K562 (cell line): ENCODE results near the gene LGR6. TPM values are rescaled to one million over a fixed set of nuclear protein-coding genes. Genes with fewer than 3 reads are reported as not detected.

ENCODE experiments used
- BRF1 ChIP-seq: IDR thresholded peaks from 3 replicates; pipeline ENCODE4 v1.6.1; 2011; ENCODE audit warnings: borderline replicate concordance, mild to moderate bottlenecking; ENCODE audit not compliant: insufficient read length; ENCODE audit errors: extremely low read depth
- CHD4 ChIP-seq: fragments of 200-600 bp; sonication (generic); IDR thresholded peaks from 3 replicates; pipeline ENCODE4 v1.6.1; 2012; ENCODE audit warnings: low read depth, mild to moderate bottlenecking, mixed read lengths, low read length, inconsistent platforms; ENCODE audit not compliant: insufficient read depth, insufficient replicate concordance, poor library complexity, severe bottlenecking
- EGR1 ChIP-seq: fragments of 450-650 bp; conservative IDR thresholded peaks from 2 replicates; pipeline ENCODE4 v1.6.1; 2017; ENCODE audit warnings: mild to moderate bottlenecking
- GABPB2 ChIP-seq: fragments of 250-450 bp; sonication (Bioruptor Pico); conservative IDR thresholded peaks from 2 replicates; pipeline ENCODE4 v1.5.1; 2021; ENCODE audit warnings: mild to moderate bottlenecking
- MAFK ChIP-seq: IDR thresholded peaks from 2 replicates; pipeline ENCODE4 v1.6.1; 2011; ENCODE audit warnings: low read length, improper control_type of control experiment
- MCM5 ChIP-seq: fragments of 450-650 bp; IDR thresholded peaks from 2 replicates; pipeline ENCODE4 v1.6.1; 2016; ENCODE audit warnings: low read depth
- MED1 ChIP-seq: sonication (generic); formaldehyde crosslinking; IDR thresholded peaks from 2 replicates; pipeline ENCODE4 v1.8.1; 2023; ENCODE audit warnings: missing genetic modification reagents, borderline replicate concordance
- PHF20 ChIP-seq: fragments of 450-650 bp; IDR thresholded peaks from 2 replicates; pipeline ENCODE4 v1.6.1; 2018; ENCODE audit not compliant: partially characterized antibody
- POLR2B ChIP-seq: fragments of 450-650 bp; IDR thresholded peaks from 2 replicates; pipeline ENCODE4 v1.6.1; 2018; ENCODE audit warnings: low read depth; ENCODE audit not compliant: partially characterized antibody
- RBBP5 ChIP-seq: fragments of 200-600 bp; sonication (generic); IDR thresholded peaks from 2 replicates; pipeline ENCODE4 v1.6.1; 2012; ENCODE audit warnings: borderline replicate concordance, mild to moderate bottlenecking, low read length, control low read depth, inconsistent platforms; ENCODE audit not compliant: insufficient read depth, poor library complexity, severe bottlenecking
- RBM14 ChIP-seq: fragments of 200-400 bp; formaldehyde crosslinking; IDR thresholded peaks from 2 replicates; pipeline ENCODE4 v1.6.1; 2018; ENCODE audit warnings: low read depth, mild to moderate bottlenecking, low read length, moderate library complexity, borderline replicate concordance; ENCODE audit not compliant: insufficient read depth
- RBM25 ChIP-seq: fragments of 200-400 bp; formaldehyde crosslinking; IDR thresholded peaks from 2 replicates; pipeline ENCODE4 v1.6.1; 2018; ENCODE audit warnings: low read length, low read depth, moderate library complexity; ENCODE audit not compliant: severe bottlenecking
- SFPQ ChIP-seq: fragments of 200-400 bp; formaldehyde crosslinking; IDR thresholded peaks from 2 replicates; pipeline ENCODE4 v1.6.1; 2017; ENCODE audit warnings: mild to moderate bottlenecking, low read depth, low read length, moderate library complexity
- SMAD1 ChIP-seq: fragments of 150-350 bp; IDR thresholded peaks from 2 replicates; pipeline ENCODE4 v1.6.1; 2014; ENCODE audit warnings: low read length, low read depth; ENCODE audit not compliant: partially characterized antibody
- SMARCE1 ChIP-seq: fragments of 450-650 bp; IDR thresholded peaks from 2 replicates; pipeline ENCODE4 v1.7.1; 2016; ENCODE audit warnings: mild to moderate bottlenecking
- SRSF9 ChIP-seq: fragments of 200-400 bp; formaldehyde crosslinking; IDR thresholded peaks from 2 replicates; pipeline ENCODE4 v1.6.1; 2017; ENCODE audit warnings: low read depth, low read length, borderline replicate concordance
- TRIM25 ChIP-seq: fragments of 450-650 bp; IDR thresholded peaks from 2 replicates; pipeline ENCODE4 v1.7.0; 2016; ENCODE audit warnings: borderline replicate concordance
- TRIM28 ChIP-seq: fragments of 450-650 bp; IDR thresholded peaks from 2 replicates; pipeline ENCODE4 v1.6.1; 2017
- ZBTB33 ChIP-seq: sonication (generic); formaldehyde crosslinking; IDR thresholded peaks from 2 replicates; pipeline ENCODE4 v1.8.1; 2023; ENCODE audit warnings: mild to moderate bottlenecking, missing genetic modification reagents
- ZBTB7A ChIP-seq: IDR thresholded peaks from 2 replicates; pipeline ENCODE4 v1.6.1; 2011; ENCODE audit warnings: low read depth, mild to moderate bottlenecking, low read length, moderate library complexity, borderline replicate concordance; ENCODE audit not compliant: control insufficient read depth
- ZBTB9 ChIP-seq: fragments of 450-650 bp; formaldehyde crosslinking; IDR thresholded peaks from 2 replicates; pipeline ENCODE4 v1.4.0; 2020; ENCODE audit warnings: mild to moderate bottlenecking, moderate library complexity
- polyA plus RNA-seq, 8 experiments: library from polyadenylated mRNA; depleted of rRNA in 4 of 8; stranded (reverse) in 5 of 8; unstranded in 3 of 8; fragments of >200 nt; fragmentation: Nextera tagmentation in 2 of 8; fragmentation: Illumina TruSeq in 1 of 8; extraction: Ambion mirVana in 2 of 8; extraction: Trizol in 1 of 8; gene quantifications; 2 replicates each; pipeline versions ENCODE4 v1.2.1 to v1.2.3, GENCODE V29; 2011 to 2014; ENCODE audit warnings: inconsistent platforms in 1 of 8, missing spikeins in 1 of 8
- total RNA-seq, 7 experiments: library from RNA; depleted of rRNA in 6 of 7; stranded (reverse); fragments of >200 nt in 6 of 7; fragmentation: Illumina TruSeq in 2 of 7; extraction: Trizol in 2 of 7; gene quantifications; 2 replicates each; pipeline versions ENCODE4 v1.2.1 to v1.2.3, GENCODE V29; 2011 to 2021; ENCODE audit warnings: low replicate concordance in 1 of 7

The LGR6 gene
- total and polyA plus RNA-seq, 9 of the 15 experiments (the other 6 are each of a cell fraction or from before 2014, with no cell fraction given): 0.01 to 0.54 (median 0.17) TPM; not detected in 1

GRCh38 chr1:202165267-202165941 lies 28.2 kb upstream of the LGR6 start (continued):
- peak; percentile 25 for TF ChIP-seq RBBP5
- TF ChIP-seq SMAD1: no peak
- no peak for TF ChIP-seq CHD4
- TF ChIP-seq ZBTB7A: peak; percentile 91
- no peak for TF ChIP-seq ZBTB9
- TF ChIP-seq RBM25: no peak
- no peak for TF ChIP-seq SFPQ
- no peak for TF ChIP-seq GABPB2 (CRISPR knock-in tag)
- TF ChIP-seq TRIM28: no peak
- no peak for TF ChIP-seq MCM5
- TF ChIP-seq SRSF9: no peak
- no peak; the same call in 1 of the 2 replicates for TF ChIP-seq MAFK
- no peak for TF ChIP-seq SMARCE1
- TF ChIP-seq RBM14: no peak
- peak; percentile 20 for TF ChIP-seq POLR2B
- no peak for TF ChIP-seq ZBTB33 (CRISPR knock-in tag)
- TF ChIP-seq BRF1: no peak
- no peak for TF ChIP-seq MED1
- TF ChIP-seq TRIM25: no peak
- TF ChIP-seq PHF20: no peak
- TF ChIP-seq EGR1: peak; percentile 98
